Measurements from ENCODE around the gene SPSB2. TPM values are rescaled to one million over a fixed set of nuclear protein-coding genes. Genes with fewer than 3 reads are reported as not detected.

Gene SPSB2
- total and polyA plus RNA-seq, 9 of the 15 experiments (the other 6 are each of a cell fraction or from before 2014, with no cell fraction given) = 0.10 to 10.6 (median 1.9) TPM

DNA sequence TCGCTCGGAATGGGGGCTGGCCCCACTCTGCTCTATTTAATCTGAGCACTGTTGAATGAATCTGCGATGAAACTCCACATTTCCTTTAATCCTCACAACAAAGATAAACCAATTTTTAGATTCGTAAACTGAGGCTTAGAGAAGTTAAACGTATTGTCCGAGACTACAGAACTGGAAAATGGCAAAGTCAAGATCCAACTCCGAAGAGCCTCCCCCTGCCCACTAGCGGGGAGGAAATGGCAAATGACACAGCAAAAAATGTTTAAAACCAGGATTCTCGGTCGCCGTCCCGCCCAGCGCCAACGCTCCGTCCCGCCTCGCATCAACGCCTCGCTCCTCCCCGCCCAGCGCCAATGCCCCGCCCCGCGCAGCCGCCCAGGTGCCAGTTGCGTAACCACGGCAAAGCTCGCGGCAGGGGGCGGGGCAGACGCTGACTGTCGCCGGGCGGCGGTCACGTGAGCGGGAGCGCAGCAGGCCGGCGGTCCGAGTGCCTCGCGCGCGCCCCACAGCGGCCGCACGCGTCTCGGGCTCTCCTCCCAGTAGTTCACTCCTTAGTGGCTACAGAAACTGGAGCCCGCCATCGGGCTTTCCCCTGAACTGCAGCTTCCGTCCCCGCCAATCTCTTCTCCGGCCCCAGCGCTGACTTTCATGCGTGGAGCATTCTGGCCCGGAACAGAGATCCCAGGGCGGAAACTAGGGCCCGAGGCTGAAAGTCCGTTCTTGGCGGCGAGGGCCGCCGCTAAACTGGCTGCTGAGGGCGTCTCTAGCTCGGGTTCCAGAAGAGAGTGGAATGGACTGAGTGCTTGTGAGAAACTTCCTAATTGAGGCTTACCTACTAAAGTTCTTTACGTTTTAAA lies 17.9 kb upstream of the SPSB2 start (continued):
- TF ChIP-seq, protein P1, sequence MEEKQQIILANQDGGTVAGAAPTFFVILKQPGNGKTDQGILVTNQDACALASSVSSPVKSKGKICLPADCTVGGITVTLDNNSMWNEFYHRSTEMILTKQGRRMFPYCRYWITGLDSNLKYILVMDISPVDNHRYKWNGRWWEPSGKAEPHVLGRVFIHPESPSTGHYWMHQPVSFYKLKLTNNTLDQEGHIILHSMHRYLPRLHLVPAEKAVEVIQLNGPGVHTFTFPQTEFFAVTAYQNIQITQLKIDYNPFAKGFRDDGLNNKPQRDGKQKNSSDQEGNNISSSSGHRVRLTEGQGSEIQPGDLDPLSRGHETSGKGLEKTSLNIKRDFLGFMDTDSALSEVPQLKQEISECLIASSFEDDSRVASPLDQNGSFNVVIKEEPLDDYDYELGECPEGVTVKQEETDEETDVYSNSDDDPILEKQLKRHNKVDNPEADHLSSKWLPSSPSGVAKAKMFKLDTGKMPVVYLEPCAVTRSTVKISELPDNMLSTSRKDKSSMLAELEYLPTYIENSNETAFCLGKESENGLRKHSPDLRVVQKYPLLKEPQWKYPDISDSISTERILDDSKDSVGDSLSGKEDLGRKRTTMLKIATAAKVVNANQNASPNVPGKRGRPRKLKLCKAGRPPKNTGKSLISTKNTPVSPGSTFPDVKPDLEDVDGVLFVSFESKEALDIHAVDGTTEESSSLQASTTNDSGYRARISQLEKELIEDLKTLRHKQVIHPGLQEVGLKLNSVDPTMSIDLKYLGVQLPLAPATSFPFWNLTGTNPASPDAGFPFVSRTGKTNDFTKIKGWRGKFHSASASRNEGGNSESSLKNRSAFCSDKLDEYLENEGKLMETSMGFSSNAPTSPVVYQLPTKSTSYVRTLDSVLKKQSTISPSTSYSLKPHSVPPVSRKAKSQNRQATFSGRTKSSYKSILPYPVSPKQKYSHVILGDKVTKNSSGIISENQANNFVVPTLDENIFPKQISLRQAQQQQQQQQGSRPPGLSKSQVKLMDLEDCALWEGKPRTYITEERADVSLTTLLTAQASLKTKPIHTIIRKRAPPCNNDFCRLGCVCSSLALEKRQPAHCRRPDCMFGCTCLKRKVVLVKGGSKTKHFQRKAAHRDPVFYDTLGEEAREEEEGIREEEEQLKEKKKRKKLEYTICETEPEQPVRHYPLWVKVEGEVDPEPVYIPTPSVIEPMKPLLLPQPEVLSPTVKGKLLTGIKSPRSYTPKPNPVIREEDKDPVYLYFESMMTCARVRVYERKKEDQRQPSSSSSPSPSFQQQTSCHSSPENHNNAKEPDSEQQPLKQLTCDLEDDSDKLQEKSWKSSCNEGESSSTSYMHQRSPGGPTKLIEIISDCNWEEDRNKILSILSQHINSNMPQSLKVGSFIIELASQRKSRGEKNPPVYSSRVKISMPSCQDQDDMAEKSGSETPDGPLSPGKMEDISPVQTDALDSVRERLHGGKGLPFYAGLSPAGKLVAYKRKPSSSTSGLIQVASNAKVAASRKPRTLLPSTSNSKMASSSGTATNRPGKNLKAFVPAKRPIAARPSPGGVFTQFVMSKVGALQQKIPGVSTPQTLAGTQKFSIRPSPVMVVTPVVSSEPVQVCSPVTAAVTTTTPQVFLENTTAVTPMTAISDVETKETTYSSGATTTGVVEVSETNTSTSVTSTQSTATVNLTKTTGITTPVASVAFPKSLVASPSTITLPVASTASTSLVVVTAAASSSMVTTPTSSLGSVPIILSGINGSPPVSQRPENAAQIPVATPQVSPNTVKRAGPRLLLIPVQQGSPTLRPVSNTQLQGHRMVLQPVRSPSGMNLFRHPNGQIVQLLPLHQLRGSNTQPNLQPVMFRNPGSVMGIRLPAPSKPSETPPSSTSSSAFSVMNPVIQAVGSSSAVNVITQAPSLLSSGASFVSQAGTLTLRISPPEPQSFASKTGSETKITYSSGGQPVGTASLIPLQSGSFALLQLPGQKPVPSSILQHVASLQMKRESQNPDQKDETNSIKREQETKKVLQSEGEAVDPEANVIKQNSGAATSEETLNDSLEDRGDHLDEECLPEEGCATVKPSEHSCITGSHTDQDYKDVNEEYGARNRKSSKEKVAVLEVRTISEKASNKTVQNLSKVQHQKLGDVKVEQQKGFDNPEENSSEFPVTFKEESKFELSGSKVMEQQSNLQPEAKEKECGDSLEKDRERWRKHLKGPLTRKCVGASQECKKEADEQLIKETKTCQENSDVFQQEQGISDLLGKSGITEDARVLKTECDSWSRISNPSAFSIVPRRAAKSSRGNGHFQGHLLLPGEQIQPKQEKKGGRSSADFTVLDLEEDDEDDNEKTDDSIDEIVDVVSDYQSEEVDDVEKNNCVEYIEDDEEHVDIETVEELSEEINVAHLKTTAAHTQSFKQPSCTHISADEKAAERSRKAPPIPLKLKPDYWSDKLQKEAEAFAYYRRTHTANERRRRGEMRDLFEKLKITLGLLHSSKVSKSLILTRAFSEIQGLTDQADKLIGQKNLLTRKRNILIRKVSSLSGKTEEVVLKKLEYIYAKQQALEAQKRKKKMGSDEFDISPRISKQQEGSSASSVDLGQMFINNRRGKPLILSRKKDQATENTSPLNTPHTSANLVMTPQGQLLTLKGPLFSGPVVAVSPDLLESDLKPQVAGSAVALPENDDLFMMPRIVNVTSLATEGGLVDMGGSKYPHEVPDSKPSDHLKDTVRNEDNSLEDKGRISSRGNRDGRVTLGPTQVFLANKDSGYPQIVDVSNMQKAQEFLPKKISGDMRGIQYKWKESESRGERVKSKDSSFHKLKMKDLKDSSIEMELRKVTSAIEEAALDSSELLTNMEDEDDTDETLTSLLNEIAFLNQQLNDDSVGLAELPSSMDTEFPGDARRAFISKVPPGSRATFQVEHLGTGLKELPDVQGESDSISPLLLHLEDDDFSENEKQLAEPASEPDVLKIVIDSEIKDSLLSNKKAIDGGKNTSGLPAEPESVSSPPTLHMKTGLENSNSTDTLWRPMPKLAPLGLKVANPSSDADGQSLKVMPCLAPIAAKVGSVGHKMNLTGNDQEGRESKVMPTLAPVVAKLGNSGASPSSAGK (IDR thresholded peaks at IDR 0.05) = no peak
- TF ChIP-seq SPI1 (IDR thresholded peaks at IDR 0.05; ENCODE audit: borderline replicate concordance, low read depth, low read length) = peak; percentile 66; the same call in 1 of the 2 replicates
- TF ChIP-seq, protein P2, sequence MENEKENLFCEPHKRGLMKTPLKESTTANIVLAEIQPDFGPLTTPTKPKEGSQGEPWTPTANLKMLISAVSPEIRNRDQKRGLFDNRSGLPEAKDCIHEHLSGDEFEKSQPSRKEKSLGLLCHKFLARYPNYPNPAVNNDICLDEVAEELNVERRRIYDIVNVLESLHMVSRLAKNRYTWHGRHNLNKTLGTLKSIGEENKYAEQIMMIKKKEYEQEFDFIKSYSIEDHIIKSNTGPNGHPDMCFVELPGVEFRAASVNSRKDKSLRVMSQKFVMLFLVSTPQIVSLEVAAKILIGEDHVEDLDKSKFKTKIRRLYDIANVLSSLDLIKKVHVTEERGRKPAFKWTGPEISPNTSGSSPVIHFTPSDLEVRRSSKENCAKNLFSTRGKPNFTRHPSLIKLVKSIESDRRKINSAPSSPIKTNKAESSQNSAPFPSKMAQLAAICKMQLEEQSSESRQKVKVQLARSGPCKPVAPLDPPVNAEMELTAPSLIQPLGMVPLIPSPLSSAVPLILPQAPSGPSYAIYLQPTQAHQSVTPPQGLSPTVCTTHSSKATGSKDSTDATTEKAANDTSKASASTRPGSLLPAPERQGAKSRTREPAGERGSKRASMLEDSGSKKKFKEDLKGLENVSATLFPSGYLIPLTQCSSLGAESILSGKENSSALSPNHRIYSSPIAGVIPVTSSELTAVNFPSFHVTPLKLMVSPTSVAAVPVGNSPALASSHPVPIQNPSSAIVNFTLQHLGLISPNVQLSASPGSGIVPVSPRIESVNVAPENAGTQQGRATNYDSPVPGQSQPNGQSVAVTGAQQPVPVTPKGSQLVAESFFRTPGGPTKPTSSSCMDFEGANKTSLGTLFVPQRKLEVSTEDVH (IDR thresholded peaks at IDR 0.05; ENCODE audit: low read depth, partially characterized antibody) = no peak
- TF ChIP-seq, protein P3, sequence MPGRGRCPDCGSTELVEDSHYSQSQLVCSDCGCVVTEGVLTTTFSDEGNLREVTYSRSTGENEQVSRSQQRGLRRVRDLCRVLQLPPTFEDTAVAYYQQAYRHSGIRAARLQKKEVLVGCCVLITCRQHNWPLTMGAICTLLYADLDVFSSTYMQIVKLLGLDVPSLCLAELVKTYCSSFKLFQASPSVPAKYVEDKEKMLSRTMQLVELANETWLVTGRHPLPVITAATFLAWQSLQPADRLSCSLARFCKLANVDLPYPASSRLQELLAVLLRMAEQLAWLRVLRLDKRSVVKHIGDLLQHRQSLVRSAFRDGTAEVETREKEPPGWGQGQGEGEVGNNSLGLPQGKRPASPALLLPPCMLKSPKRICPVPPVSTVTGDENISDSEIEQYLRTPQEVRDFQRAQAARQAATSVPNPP (IDR thresholded peaks at IDR 0.05; ENCODE audit: borderline replicate concordance, insufficient read depth, insufficient read length) = no peak
- TF ChIP-seq ATF6 (CRISPR knock-in tag; IDR thresholded peaks at IDR 0.05) = no peak
- TF ChIP-seq ZC3H8 (IDR thresholded peaks at IDR 0.05) = no peak
- peak; percentile 60 for TF ChIP-seq ZNF121 (CRISPR knock-in tag; conservative IDR thresholded peaks at IDR 0.05)
- TF ChIP-seq MCM7 (IDR thresholded peaks at IDR 0.05) = no peak
- TF ChIP-seq TSC22D4 (tag; IDR thresholded peaks at IDR 0.05) = no peak

All from K562 (cell line).